Measurements from ENCODE around the gene RNF121. TPM values are rescaled to one million over a fixed set of nuclear protein-coding genes. Genes with fewer than 3 reads are reported as not detected.

RNF121 gene
- polyA plus RNA-seq, 1 donor from 2014 or later: 13.6 TPM

DNA sequence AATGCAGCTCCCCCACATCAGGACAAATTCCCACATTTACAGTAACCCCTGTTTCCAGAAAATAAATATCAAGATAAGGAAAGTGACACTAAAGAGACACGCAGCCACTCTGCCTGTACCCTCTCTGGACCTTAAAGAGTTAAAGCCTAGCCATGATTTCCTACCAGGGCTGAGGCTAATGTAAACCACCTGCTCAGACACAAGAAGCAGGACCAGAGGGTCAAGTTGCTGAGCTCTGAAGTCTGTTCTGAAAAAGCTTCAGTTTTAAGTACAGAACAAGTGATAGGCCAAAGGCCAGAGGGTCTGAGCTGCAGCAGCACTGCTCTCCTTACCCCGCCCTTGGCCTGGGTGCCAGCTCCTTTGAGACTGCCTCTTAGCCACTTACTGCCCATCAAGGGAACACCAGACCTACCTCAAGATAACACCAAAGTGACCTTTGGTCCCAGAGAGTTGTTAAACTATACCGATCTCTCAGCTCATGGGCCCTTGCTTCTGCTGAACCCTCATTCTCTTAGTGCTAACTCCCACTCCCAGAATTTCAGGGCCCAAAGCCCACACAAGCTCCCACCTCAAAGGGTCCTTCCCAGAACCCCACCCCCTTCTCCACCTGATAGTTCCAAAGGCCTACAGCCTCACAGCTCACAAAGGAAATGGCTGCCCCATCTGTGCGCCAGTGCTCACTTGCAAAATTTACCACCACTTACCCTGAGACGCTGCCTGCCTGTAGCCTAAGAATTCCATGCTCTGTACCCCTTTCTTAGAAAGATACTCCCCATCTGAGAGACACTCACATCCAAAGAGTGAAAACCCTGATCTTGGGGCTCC is 110.4 kb downstream of the RNF121 start:
- Mint-ChIP-seq H3K4me3 (no peak overlapping the region), H3K27me3 (no peaks in the 10 kb centered on the region), H3K9me3 (no peaks in the 10 kb centered on the region), H3K27ac (no peak overlapping the region), H3K36me3 (peaks cover 2% of the 10 kb centered on the region), H3K4me1 (peaks cover 22 to 29% (median 23%) of the 10 kb centered on the region in 3 donors)

DNA sequence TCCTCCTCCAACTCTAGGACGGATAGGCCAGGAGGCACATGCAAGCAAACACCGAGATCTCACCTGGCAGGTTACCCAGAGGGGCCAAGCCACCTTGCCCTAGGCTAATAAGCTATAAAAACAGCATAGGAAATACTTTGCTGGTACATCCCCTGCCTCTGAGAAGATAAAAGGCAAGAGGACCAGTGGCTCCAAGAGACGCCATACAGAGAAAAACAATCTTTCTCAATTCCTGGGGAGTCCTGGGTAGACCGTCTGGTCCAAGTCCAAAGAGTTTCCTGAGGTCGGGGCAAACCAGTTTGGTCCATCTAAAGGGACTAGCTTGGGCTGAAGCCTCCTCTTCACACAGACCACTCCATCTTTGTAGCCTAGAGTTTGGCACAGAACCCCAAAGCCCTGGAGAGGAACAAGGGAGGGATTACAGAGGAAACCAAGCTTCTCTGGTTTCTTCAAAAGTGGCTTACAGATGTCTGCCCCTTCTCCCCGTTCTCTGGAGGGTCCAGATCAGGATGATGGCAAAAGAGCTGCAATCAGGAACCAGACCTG is 111.1 kb downstream of the RNF121 start:
- peaks cover 22 to 30% (median 23%) of the 10 kb centered on the region in 3 donors for H3K4me1 Mint-ChIP-seq
- H3K36me3 Mint-ChIP-seq: peaks cover 2% of the 10 kb centered on the region
- H3K9me3 Mint-ChIP-seq: no peaks in the 10 kb centered on the region
- no peak overlapping the region for H3K27ac Mint-ChIP-seq
- H3K27me3 Mint-ChIP-seq: no peaks in the 10 kb centered on the region
- no peak overlapping the region for H3K4me3 Mint-ChIP-seq

DNA sequence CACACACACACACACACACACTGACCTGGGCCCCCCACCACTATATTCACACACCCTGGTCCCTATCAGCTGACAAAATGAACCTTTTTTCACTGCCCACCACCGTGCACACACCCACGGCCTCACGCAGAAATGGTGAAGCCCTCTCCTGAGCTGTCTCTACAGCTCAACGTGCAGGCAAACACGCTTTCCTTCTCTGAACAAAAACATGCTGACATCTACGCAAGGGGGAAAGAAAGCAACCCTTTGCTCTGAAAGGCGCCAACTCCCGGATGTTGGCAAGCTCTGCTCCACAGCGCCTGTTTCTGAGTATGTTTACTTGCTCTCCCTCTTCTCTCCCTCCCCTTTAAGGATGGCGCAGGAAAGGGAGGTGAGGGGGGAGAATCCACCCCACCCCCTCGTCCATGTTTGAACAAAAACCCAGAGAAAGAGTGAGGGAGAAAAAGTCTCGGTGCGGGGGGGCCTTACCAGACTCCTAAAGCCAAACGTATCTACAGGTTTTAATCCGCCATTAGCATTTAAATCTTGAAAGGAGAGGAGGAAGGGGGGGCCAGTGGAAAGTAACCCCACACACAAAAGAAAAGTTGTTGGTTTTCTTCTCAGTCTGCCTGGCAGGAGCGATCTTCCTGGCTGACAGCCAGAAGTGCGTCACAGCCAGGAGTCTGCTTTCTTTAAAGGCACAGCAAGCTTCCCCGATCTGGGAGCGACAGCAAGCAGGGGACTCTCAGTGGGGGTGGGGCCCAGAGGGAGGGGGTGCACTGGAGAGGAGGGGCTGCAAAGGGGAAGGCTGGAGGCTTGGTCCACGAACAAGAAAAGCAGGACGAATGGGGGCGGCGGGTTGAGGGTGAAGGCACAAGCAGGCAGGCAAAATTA is 111.9 kb downstream of the RNF121 start:
- no peaks in the 10 kb centered on the region for H3K9me3 Mint-ChIP-seq
- no peak overlapping the region for H3K27ac Mint-ChIP-seq
- peaks cover 2% of the 10 kb centered on the region for H3K36me3 Mint-ChIP-seq
- H3K4me3 Mint-ChIP-seq: no peak overlapping the region
- H3K4me1 Mint-ChIP-seq: peaks cover 21 to 27% (median 22%) of the 10 kb centered on the region in 3 donors
- H3K27me3 Mint-ChIP-seq: no peaks in the 10 kb centered on the region

DNA sequence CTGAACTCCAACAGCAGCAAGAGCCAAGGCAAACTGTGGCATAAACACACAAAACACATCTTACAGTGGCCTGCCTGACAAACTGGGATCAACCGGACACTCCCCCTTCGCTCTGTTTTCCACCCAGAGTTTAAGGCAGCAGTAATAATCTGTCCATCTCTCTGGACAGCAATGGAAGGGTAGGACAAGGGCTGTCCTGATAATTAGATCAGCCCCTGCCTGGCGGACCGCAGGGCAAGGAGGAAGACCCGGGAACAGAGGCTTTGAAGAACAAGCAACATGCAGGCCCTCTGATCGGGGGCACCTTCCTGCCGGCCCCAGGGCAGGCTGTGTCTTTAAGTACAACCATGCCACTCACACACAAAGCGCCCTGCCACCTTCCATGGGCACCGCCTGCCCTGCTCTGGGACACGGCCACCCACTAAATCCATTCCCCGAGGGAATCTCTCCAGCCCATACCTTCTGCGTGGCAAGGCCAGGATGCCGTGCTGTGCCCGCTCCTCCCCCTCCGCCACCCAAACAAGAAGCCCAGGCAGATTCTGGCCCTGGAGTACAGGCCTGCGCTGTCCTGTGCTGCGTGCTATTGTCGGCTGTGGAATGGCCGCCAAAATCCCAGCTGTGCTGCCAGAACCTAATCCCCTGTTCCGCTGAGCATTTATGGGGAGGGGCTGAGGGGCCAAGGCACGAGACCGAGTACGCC is 112.7 kb downstream of the RNF121 start:
- Mint-ChIP-seq H3K27ac (no peak overlapping the region), H3K4me1 (peaks cover 14 to 29% (median 19%) of the 10 kb centered on the region in 3 donors), H3K36me3 (peaks cover 2% of the 10 kb centered on the region), H3K4me3 (no peak overlapping the region), H3K9me3 (no peaks in the 10 kb centered on the region), H3K27me3 (no peaks in the 10 kb centered on the region)

DNA sequence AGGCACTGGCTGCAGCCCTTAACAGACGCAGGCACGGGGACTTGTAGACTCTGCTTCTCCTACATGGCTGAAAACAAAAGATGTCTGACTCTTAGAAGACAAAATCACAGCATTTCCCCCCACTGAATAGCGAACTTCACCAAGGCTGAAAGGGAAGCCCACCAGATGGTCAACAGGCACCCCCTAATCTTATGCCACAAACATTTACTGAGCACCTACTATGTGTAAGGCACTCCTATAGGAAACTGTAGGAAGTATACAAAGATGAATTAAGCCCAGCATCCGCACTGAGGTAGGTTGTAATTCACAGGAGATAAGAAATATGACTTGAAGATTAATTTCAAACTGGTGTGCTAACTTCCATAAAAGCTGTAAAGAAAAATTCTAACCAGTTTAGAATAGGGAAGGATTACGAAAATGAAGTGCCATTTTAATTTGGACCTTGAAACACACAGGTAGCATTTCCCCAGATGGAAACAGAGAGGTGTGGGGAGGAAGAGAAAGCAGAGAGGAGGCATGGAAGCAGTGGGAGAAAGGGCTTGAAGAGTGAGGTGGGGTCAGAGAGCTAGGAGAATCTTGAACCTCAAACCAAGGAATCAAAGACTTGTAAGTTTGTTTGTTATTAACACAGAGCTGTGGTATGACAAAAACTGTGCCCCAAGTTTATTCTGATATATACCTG is 113.4 kb downstream of the RNF121 start:
- H3K4me3 Mint-ChIP-seq: no peak overlapping the region
- H3K9me3 Mint-ChIP-seq: no peaks in the 10 kb centered on the region
- H3K36me3 Mint-ChIP-seq: peaks cover 2% of the 10 kb centered on the region
- H3K27me3 Mint-ChIP-seq: no peaks in the 10 kb centered on the region
- no peak overlapping the region for H3K27ac Mint-ChIP-seq
- H3K4me1 Mint-ChIP-seq: peaks cover 9 to 25% (median 13%) of the 10 kb centered on the region in 3 donors

DNA sequence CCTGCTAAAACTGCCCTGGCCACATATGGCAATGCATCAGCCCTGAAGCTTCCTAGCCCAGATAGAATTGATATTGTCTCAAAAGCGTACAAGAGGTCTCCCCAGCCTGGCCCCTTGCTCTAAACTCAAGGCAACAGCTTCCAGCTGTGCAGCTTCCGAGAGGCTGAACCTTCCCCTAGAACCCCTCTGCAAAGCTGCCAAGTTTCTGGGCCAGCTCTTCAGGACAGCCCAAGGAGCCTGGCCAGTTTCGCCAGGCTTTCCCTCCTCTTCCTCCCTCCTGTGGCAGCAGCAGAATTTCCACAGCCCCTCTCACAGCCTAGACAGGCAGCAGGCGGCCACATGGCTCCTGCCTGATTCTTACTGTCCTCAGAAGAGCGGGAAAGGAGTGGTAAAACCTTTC is 117.0 kb downstream of the RNF121 start:
- Mint-ChIP-seq H3K4me3 (no peak overlapping the region), H3K9me3 (no peaks in the 10 kb centered on the region), H3K27me3 (no peaks in the 10 kb centered on the region), H3K36me3 (no peaks in the 10 kb centered on the region), H3K27ac (peak overlapping the region in 2 of 3 donors; percentile 23 to 86), H3K4me1 (peaks cover 9 to 17% (median 13%) of the 10 kb centered on the region in 3 donors)

Other genes starting within 250 kb of the RNF121 start
- not detected for gene DEFB108B, start 95.8 kb upstream of the RNF121 start, polyA plus RNA-seq
- gene DEFB131B, start 50.6 kb upstream of the RNF121 start, polyA plus RNA-seq: not detected
- 3.3 TPM for gene XNDC1N, start 452 bp upstream of the RNF121 start, polyA plus RNA-seq
- gene IL18BP, start 69.9 kb downstream of the RNF121 start, polyA plus RNA-seq: 41.5 TPM
- gene NUMA1, start 151.5 kb downstream of the RNF121 start, polyA plus RNA-seq: 66.6 TPM
- gene LRRC51, start 151.8 kb downstream of the RNF121 start, polyA plus RNA-seq: 4.1 TPM
- gene LAMTOR1, start 174.3 kb downstream of the RNF121 start, polyA plus RNA-seq: 111 TPM
- gene TOMT, start 176.9 kb downstream of the RNF121 start, polyA plus RNA-seq: not detected
- 68.5 TPM for gene ANAPC15, start 183.6 kb downstream of the RNF121 start, polyA plus RNA-seq
- not detected for gene FOLR3, start 206.7 kb downstream of the RNF121 start, polyA plus RNA-seq